HepG2 (cell line): Measurements from ENCODE around the gene KCTD13.

ENCODE experiments used
- FOXP4 ChIP-seq: sonication (generic); formaldehyde crosslinking; IDR thresholded peaks from 2 replicates; pipeline ENCODE4 v1.4.0; 2020; ENCODE audit warnings: missing genetic modification reagents
- HOXA9 ChIP-seq: sonication (generic); formaldehyde crosslinking; IDR thresholded peaks from 2 replicates; pipeline ENCODE4 v1.8.1; 2022; ENCODE audit warnings: missing genetic modification reagents, mild to moderate bottlenecking, moderate library complexity, borderline replicate concordance

- TF ChIP-seq FOXP4 (CRISPR knock-in tag) = no peak
- no peak for TF ChIP-seq HOXA9
These were observed 21.1 kb downstream of the KCTD13 start for GRCh38 chr16:29904947-29905346.
